SHP77 (cell line): ENCODE data around the gene BNIP3.
"Not testable (repeated sequence)": the region's sequence is repeated elsewhere in the genome, so short reads cannot be mapped to it uniquely, and the experiment has no call there.

Experiments used
- DNase-seq, 2 experiments: peaks; one replicate each; lab custom pipeline; 2025; lab: John Stamatoyannopoulos, UW

Gene BNIP3

DNA sequence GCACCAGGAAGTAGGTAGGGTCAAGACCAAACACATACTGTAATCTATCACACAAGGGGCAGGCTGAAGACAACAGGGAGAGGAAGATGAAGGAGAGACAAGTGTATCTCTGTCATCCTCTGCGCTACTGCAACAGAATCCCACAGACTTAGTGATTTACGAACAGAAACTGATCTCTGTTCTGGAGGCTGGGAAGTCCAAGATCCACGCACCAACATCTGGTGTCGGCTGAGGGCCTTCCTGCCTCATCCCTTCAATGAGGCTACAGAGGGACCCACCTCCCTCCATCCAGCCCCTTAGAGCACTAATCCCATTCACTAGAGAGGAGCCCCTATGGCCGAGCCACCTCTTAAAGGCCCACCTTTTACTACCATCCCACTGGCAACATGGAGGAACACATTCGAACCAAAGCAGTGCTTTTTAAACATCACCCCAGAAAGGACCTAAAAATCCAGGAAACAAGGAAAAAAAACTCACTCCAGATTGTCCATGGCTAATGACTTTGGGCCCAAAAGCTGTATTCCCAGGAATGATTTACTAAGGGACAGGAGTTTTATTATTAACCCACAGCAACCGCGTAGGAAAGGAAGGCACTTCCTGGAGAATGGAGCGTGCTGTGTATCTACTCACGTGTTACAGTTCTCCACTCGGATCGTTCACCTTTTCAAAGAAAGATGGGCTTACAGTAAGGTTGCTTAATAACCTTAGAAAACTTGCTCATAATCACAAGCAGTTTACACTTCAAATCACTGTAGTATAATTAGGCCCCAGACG is 4.2 kb downstream of the BNIP3 start:
- no peak for DNase-seq

DNA sequence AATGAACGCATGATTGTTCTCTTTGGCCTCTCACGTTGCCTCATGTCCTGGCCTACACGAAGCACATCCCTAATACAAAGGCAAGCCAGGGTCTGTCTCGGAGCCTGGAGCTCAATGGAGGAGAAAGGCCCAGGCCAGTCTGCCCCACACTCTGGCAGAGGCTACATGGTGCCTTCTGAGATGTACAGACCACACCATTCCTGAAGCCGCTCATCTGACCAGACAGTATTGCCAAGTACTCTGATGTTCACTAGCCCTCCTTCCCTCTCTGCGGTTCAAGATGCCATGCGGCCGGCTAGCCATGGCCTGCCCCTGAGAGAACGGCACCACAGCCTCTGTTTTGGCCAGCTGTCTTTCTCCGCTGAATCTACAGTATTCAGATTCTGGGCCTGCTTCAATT is 5.9 kb downstream of the BNIP3 start:
- DNase-seq = no peak

DNA sequence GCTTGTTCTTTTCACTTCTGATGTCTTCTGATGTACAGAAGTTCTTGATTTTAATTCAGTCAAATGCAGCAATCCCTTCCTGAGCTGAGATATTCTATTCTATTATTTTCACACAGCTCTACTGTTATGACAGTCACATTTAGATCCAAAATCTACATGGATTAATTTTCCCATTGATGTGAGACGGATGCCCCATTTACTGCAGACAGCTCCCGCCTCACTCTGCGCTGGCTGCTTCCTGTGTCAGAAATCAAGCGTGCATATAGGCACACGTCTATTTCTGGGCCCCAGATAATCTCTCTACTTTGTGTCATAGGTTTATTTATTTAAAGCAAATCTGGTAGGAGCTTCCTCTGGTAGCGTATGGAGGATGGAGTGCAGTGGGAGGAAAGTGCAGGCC is 6.7 kb downstream of the BNIP3 start:
- no peak for DNase-seq

DNA sequence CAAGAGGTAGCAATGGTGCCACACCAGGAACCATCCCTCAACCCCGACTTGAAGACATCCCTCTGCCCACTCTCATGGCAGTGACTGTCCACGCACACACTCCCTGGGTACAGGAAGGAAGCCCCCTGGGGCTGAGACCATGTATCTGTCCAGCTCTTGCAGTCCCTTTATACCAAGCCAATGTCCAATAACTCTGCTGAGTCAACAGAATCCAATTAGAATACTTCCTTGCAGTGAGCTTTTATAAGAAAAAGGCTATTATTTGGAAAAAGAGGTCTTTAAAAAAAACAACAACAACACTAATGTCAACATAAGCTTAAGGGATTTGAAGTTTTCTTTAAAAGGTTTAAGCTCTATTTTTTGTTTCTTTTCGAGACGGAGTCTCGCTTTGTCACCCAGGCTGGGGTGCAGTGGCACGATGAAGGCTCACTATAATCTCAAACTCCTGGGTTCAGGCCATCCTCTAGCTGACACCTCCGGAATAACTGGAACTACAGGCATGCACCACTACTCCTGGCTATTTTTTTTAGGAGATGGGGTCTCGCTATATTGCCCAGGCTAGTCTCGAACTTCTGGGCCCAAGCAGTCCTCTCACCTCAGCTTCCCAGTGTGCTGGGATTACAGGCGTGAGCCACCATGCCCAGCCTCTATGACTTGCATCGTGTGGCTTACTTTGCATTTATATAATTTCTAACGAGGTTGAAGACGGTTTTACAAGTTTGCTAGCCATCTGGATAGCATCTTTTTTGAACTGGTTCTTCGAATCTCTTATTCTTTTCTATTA is 7.5 kb downstream of the BNIP3 start:
- DNase-seq = no peak

GRCh38 chr10:131973160-131973951 is 8.4 kb downstream of the BNIP3 start:
- no peak for DNase-seq

DNA sequence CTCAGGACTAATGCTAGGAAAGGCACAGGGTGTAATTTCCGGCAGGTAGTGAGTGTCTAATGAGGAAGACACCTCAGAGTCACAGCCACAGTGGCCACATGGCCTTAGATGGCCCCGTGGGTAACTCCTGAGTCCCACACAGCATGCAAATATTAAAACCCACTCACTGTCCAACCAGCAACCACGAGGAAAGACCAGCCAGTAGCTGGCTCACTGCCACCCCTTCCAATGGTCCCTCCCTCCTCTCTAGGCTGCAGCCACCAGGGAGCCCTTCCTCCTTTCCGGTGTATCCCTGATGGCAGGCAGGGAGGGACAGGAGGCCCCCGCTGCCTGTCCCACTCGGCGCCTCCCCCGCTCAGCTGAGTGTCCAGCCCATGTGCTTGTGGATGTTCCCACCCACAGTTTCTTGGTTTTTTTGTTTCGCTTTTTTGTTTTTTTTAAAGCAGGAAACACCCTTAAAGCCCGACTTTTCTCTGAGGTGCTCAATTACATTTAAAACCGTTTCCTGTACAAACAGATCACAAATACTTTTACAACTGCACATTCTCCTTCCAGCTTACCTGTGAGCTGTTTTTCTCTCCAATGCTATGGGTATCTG is 9.2 kb downstream of the BNIP3 start:
- DNase-seq = no peak

DNA sequence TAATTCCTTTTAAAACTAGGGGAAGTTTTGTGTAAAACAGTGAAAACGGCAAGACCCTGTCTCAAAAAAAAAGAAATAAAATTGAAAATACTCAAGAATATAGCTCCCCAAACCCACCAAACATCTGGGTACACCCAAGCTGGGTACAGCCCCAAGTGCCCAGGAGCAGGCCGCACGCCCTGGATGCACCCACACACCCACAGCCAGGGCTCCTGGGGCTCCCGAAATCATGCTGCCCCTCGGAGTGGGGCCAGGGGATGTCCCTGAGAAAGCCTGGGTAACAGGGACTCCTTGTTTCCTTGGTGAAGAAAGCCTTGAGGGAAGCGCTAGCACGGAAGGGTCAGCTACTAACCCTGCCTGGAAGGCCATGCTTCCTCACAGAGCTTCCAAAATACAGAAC is 10.1 kb downstream of the BNIP3 start:
- no peak for DNase-seq

DNA sequence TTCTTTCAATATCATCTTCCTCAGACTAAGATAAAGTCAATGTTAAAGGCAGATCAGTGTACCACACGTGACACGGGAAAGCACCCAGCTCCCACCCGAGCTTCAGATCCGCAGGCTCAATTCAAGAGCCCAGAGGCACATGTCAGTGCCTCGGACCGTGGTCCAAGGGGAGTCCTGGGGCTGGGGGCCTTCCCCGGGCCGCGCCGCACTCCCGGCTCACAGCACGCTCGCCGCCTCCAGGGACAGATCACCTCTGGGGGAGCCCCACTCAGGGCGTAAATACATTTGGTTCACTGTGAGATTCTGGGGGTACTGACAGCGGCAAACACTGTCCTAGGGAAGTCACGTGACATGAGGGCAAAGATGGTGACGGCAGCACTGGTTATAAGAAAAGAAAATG is 10.8 kb downstream of the BNIP3 start:
- no peak for DNase-seq

DNA sequence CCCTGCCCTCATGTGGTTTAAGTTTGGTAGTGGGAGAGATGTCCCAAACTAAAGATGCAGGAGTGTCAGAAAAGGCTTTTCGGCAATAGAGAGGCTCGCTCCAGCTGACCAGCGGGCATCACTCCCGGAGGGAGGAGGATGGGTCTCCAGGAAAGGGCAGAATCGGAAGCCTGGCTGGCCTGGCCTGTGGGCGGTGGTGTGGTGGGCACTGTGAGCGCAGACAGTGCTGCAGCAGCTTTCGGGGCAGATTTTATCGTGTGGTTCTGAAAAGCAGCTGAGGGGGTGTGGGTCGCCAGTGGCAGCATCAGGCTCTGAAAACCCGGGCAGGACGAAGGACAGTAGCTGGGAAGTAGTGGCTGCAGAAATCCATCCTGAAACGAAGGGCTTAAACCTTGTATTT is 12.8 kb downstream of the BNIP3 start:
- no peak for DNase-seq

DNA sequence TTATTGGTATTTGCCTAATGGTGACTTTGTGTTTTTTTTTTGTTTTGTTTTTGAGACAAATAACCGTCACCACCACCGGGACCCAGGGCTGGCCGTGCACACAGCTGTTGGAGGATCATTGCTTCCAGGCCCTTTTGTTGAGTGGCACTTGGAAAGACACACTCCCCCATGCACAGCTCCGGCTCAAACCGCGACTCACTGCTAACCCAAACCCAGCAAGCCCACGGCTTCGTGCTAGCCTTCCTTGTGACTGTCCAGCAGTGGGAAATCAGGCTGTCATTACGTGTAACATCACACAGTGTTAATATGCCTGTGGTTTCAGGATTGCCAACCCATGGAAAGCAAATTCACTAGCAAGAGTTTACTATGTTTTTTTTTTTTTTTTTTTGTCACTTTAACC is 17.4 kb downstream of the BNIP3 start:
- DNase-seq = no peak

DNA sequence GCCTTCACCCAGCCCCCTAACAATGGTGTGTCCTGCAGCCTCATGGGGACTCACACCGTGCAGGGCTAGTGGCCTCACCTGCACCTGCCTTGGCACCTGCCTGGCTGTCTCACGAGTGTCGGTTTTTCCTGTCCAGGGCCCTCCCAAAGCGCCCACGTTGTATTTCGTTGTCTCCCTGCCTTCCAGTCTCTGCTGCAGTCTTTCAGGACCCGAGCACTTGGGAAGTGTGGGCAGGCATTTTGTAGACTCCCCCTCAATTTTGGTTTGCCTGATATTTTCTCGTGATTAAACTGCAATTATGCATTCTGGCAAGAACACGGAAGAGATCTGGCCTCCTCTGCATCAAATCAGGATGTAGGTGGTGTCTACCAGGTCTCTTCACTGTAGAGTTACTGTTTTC is 17.9 kb downstream of the BNIP3 start:
- peak in 1 of 2 experiments; percentile 39 for DNase-seq

DNA sequence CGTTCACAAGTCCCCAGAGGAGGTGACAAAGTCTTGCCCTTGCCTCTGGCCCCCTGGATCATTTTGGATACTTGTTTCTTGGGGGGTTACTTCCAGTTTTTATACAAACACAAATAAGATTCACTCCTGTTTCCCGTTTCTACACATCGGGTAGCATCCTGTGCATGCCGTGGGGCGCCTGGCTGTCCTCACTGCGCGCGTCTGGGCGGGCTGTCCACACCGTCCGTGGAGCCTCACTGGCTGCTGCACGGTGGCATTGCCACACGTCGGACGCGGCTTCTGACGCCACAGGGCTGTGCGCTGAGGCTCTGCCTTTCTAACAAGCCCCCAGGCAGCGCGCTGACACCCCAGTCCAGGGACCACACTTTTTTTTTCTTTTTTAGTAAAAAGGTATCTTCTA is 18.4 kb downstream of the BNIP3 start:
- peak; percentile 39 to 64 for DNase-seq

- peak; percentile 15 to 31 for DNase-seq
Observed at GRCh38 chr10:131961777-131962662, 19.7 kb downstream of the BNIP3 start.

GRCh38 chr10:131961047-131961776 is 20.5 kb downstream of the BNIP3 start:
- no peak for DNase-seq

- DNase-seq = no peak
Observed at GRCh38 chr10:131960631-131961046, 21.1 kb downstream of the BNIP3 start.

DNA sequence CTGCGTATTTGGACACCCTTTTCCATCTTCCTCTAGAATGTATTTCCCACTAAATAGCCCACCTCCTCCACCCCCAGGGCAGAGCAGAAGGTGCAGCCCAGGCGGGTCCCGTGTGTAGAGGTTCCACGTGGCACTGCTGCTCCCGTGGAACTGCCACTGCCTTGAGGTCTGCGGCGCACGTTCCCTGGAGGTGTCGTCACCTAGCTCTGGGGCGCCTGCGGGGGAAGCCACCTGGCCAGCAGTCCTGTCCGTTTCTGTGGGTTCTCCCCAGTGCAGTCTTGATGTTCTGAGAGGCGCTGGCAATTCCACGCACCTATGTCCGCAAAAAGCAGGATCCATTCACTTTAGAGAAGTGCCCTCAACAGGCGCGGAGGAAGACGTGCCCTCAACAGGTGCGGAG is 21.9 kb downstream of the BNIP3 start:
- DNase-seq = no peak

- DNase-seq = no peak
Observed at GRCh38 chr10:131955591-131956340, 26.0 kb downstream of the BNIP3 start.

DNA sequence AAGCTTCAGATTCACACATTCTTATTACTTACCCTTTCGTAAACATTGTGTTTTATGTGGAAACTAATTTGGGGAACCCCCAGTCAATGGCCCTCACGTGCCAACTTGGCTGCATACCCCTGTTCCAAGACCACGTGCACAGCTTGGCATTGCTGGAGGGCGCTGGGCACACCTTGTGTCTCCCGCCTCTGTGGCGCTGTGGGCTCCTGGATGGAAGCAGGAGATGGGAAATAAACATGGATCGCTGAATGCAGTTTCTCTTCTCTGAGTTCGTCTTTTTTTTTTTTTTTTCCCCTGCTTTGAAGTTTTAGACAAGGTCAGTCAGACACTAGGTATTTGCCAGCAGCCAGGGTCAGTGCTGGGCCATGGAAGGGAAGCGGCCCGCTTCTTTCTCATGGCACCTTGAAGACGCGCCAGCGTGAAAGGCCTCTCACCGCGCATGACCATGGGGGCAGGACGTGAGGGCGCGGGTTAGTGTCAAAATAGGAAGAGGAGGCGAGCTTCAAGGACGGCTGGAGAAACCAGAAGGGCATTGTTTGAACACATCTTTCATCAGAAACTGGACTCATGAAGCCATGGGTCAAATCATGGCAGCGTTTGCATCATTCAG is 27.3 kb downstream of the BNIP3 start:
- DNase-seq = no peak

DNA sequence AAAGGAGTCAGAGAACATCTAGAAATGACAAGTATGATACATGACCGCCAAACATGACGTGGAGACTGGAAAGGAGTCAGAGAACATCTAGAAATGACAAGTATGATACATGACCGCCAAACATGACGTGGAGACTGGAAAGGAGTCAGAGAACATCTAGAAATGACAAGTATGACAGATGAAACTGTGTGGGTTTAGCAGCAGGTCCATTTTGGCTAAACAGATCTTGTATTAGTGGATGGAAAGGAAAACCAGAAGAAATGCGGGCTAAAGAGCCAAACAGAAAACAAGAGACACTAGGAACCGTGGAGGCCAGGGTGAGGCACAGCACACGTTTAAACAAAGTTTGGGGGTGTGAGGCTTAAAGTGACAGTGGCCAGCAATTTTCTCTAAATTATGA is 31.8 kb downstream of the BNIP3 start:
- not testable (repeated sequence) for DNase-seq
